ENCODE results near the gene H19.

Gene H19

DNA sequence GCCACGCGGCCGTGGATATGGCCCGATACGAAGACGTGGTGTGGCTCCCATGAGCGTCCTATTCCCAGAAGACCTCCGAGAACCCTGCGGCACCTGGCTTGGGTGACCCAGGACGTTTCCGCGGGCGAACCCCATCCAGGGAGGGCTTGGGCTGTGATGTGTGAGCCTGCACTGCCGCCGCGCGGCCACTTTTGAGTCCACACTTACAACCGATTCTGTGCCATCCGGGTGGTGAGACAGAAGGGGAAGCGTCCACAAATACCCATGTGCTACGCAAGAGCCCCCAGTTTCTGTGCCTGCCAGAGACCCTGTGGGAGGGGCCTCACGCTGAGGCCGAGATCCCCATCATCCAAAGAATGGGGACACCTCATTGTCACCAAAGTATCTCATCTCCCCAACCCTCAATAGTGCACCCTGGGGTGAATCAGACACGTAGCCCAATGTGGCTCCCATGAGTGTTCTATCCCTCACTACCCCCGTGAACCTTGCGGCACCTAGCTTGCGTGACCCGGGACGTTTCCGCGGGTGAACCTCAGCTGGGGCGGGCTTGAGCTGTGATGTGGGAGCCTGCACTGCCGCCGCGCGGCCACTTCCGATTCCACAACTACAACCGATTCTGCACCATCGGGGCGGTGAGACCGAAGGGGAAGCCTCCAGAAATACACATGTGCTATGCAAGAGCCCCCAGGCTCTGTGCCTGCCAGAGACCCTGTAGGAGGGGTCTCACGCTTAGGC, 4.6 kb upstream of the H19 start:
- Histone ChIP-seq H3K9ac (ENCODE audit: low read length) (no peak overlapping the region), H3K4me3 (ENCODE audit: low read length) (no peak overlapping the region), H3K4me1 (ENCODE audit: control insufficient read depth, insufficient read depth, low read length) (no peaks in the 10 kb centered on the region), H3K36me3 (ENCODE audit: control insufficient read depth, insufficient read depth, low read length, severe bottlenecking) (no peaks in the 10 kb centered on the region), H3K9me3 (ENCODE audit: control insufficient read depth, low read length) (no peaks in the 10 kb centered on the region), H3K27me3 (replicated peaks; ENCODE audit: control insufficient read depth, insufficient read depth, low read length) (no peaks in the 10 kb centered on the region)
- DNase-seq (ENCODE audit: low read depth): no peak

DNA sequence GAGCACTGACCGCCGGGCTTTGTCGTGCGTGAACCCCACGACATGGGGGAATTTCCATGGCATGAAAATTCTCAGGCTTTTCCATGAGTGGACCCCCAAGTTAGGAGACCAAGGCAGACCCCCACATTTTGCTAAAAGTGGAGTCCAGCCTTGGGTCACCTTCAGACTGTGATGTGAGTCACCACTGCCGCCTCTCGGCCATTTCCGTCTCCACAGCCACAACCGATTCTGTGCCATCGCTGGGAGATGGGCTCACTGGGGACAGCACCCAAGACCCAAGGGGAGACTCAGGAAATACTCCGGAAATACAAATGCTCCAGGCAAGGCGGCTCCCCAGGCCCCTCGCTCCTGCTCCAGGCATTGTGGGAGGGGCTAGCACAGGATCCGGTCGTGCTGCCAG, 1.2 kb upstream of the H19 start:
- no peaks in the 10 kb centered on the region for H3K27me3 ChIP-seq (replicated peaks; ENCODE audit: control insufficient read depth, insufficient read depth, low read length)
- no peaks in the 10 kb centered on the region for H3K36me3 ChIP-seq (ENCODE audit: control insufficient read depth, insufficient read depth, low read length, severe bottlenecking)
- no peak for DNase-seq (ENCODE audit: low read depth)
- no peak overlapping the region for H3K9ac ChIP-seq (ENCODE audit: low read length)
- no peaks in the 10 kb centered on the region for H3K4me1 ChIP-seq (ENCODE audit: control insufficient read depth, insufficient read depth, low read length)
- H3K9me3 ChIP-seq (ENCODE audit: control insufficient read depth, low read length): no peaks in the 10 kb centered on the region
- H3K4me3 ChIP-seq (ENCODE audit: low read length): no peak overlapping the region

DNA sequence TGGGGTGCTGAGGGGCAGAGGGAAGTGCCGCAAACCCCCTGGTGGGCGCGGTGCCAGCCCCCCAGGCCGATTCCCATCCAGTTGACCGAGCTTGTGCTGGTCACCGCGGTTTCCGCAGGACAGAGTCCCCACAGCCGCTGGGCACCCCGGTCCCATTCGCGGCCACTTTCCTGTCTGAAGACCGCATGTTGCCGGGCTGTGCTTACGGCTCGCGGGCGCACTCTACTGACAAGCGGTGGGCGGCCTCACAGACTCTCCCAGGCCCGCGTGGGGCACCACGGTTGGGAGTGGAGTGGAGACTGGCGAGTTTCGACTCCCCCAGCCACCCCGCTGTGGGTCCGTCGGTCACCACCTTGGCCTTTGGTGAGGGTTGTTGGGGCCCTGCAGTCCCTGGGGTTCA, 648 bp upstream of the H19 start:
- Histone ChIP-seq H3K4me3 (ENCODE audit: low read length) (no peak overlapping the region), H3K27me3 (replicated peaks; ENCODE audit: control insufficient read depth, insufficient read depth, low read length) (no peaks in the 10 kb centered on the region), H3K36me3 (ENCODE audit: control insufficient read depth, insufficient read depth, low read length, severe bottlenecking) (no peaks in the 10 kb centered on the region), H3K9ac (ENCODE audit: low read length) (no peak overlapping the region), H3K9me3 (ENCODE audit: control insufficient read depth, low read length) (no peaks in the 10 kb centered on the region), H3K4me1 (ENCODE audit: control insufficient read depth, insufficient read depth, low read length) (no peaks in the 10 kb centered on the region)
- DNase-seq (ENCODE audit: low read depth): no peak

DNA sequence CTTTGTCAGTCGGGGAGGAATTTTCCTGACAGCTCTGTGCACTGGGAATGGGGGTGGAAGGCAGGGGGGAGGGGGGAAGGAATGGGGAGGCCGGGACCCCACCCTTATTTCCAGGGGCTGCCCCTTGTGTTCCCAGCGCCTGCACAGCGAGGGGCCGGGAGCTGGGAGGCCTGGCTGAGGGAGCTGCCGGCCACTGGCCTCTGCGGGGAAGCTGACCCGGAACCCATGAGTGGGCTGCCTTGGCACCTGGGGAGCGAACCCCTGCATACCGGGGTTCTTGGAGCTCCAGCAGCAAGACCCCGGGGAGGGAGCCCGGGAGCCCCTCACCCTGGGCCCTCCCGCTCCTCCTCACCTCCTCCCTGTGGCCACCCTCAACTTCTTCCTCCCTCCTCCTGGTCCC, 3.5 kb downstream of the H19 start:
- Histone ChIP-seq H3K9ac (ENCODE audit: low read length) (no peak overlapping the region), H3K27me3 (replicated peaks; ENCODE audit: control insufficient read depth, insufficient read depth, low read length) (no peaks in the 10 kb centered on the region), H3K36me3 (ENCODE audit: control insufficient read depth, insufficient read depth, low read length, severe bottlenecking) (no peaks in the 10 kb centered on the region), H3K4me1 (ENCODE audit: control insufficient read depth, insufficient read depth, low read length) (no peaks in the 10 kb centered on the region), H3K4me3 (ENCODE audit: low read length) (no peak overlapping the region), H3K9me3 (ENCODE audit: control insufficient read depth, low read length) (no peaks in the 10 kb centered on the region)
- DNase-seq (ENCODE audit: low read depth): no peak

DNA sequence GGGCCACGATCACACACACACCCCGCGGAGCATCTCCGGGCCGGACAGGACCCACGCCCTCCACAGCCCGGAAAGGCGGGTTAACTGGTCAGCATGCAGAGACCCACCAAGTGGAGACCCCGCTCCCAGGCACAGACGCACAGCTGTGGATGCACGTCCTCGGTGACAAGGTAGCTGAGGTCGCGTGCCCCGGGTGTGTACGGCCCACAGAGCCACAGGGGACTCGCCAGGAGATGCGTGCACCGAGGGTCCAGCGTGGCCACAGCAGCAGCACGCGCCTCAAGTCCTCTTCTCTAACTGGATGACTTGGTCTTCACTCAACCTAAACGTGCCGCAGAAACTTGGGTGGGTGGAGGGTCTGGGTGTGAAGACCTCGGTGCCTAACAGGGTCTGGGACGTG, 5.5 kb downstream of the H19 start:
- Histone ChIP-seq H3K4me3 (ENCODE audit: low read length) (no peak overlapping the region), H3K27me3 (replicated peaks; ENCODE audit: control insufficient read depth, insufficient read depth, low read length) (no peaks in the 10 kb centered on the region), H3K9ac (ENCODE audit: low read length) (no peak overlapping the region), H3K36me3 (ENCODE audit: control insufficient read depth, insufficient read depth, low read length, severe bottlenecking) (no peaks in the 10 kb centered on the region), H3K9me3 (ENCODE audit: control insufficient read depth, low read length) (no peaks in the 10 kb centered on the region), H3K4me1 (ENCODE audit: control insufficient read depth, insufficient read depth, low read length) (no peaks in the 10 kb centered on the region)
- no peak for DNase-seq (ENCODE audit: low read depth)

DNA sequence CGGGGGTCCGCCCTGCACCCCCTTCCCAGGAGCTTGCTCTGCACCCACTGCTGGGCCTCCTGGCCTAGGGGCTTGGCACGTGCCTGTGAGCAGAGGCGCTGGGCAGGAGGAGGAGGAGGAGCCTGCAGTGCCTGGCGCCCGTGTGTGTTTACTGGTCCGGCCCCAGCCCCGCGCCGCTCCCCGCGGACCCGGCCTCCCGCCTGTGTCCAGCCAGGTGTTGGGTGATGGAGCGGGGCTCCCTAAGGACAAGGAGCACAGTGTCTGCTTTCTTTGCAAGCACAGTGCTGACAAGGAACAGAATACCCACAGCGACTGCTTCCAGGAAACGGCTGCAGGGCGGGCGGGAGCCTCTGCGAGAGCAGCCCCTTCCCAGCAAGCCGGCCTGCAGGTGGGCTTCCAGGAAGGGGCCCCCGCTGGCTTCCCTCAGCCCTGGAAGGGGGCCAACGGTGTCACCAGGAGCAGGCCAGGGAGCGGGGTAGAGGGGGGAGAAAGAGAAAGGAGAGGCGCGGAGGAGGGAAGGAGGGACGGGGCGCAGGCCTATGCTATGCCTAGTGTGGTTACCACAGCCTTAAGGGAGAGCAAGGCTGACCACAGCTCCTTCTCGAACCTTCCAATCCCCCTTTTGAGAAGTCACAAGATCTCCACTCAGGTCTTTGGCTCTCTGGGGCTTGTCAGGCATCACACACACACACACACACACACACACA, 6.6 kb downstream of the H19 start:
- no peaks in the 10 kb centered on the region for H3K27me3 ChIP-seq (replicated peaks; ENCODE audit: control insufficient read depth, insufficient read depth, low read length)
- no peak for DNase-seq (ENCODE audit: low read depth)
- no peak overlapping the region for H3K9ac ChIP-seq (ENCODE audit: low read length)
- no peaks in the 10 kb centered on the region for H3K4me1 ChIP-seq (ENCODE audit: control insufficient read depth, insufficient read depth, low read length)
- H3K4me3 ChIP-seq (ENCODE audit: low read length): no peak overlapping the region
- H3K9me3 ChIP-seq (ENCODE audit: control insufficient read depth, low read length): no peaks in the 10 kb centered on the region
- no peaks in the 10 kb centered on the region for H3K36me3 ChIP-seq (ENCODE audit: control insufficient read depth, insufficient read depth, low read length, severe bottlenecking)

DNA sequence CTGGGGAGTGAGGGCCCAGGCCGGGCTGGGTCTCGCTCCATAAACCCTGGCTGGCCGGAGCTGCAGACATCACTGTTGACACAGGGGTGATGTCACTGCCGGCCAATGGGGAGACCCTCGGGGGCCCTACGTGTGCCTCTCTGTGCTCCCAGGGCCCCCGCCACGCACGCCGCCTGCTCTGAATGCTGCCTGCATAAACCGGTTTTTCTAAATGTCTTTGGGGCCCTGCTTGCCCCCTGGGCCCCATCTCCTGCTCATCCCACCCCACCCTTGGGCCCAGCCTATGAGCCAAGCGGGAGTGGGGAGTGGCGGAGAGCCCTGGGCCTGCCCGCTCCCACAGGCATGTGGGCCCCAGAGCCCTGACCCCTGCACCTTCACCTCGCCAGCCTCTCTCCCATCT, 7.7 kb downstream of the H19 start:
- Histone ChIP-seq H3K9me3 (ENCODE audit: control insufficient read depth, low read length) (no peaks in the 10 kb centered on the region), H3K36me3 (ENCODE audit: control insufficient read depth, insufficient read depth, low read length, severe bottlenecking) (no peaks in the 10 kb centered on the region), H3K9ac (ENCODE audit: low read length) (no peak overlapping the region), H3K4me1 (ENCODE audit: control insufficient read depth, insufficient read depth, low read length) (no peaks in the 10 kb centered on the region), H3K4me3 (ENCODE audit: low read length) (no peak overlapping the region), H3K27me3 (replicated peaks; ENCODE audit: control insufficient read depth, insufficient read depth, low read length) (no peaks in the 10 kb centered on the region)
- DNase-seq (ENCODE audit: low read depth): no peak

DNA sequence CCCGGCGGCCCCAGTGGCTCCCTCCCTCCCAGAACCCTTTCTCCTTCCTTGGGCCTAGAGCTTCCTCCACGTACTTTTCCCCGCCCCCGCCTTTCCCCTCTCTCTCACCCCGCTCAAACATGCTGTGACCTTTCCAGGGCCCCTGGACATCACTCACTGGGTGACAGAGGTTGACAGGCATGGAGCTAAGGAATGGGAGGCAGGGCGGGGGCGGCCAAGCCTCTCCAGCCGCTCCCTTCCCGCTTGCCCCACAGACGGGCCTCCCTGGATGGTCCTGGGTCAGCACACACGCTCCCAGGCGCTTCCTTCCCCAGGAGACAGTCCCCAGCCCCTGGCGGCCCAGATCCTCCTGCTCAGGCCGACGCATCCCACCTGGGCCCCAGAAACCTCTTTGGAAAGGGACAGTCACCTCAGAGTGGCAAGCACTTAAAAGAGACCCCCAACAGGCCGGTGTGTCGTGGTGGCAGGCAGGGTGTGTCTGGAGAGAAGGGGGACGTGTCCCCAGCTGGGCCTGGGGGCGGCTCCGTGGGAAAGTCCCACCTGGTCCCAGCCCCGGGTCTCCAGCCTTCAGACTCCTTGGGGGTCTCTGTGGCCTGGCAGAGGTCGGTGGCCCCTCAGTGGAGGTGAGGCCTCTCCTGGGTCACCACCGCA, 8.8 kb downstream of the H19 start:
- Histone ChIP-seq H3K9ac (ENCODE audit: low read length) (no peak overlapping the region), H3K4me1 (ENCODE audit: control insufficient read depth, insufficient read depth, low read length) (no peaks in the 10 kb centered on the region), H3K9me3 (ENCODE audit: control insufficient read depth, low read length) (no peaks in the 10 kb centered on the region), H3K36me3 (ENCODE audit: control insufficient read depth, insufficient read depth, low read length, severe bottlenecking) (no peaks in the 10 kb centered on the region), H3K4me3 (ENCODE audit: low read length) (no peak overlapping the region), H3K27me3 (replicated peaks; ENCODE audit: control insufficient read depth, insufficient read depth, low read length) (no peaks in the 10 kb centered on the region)
- no peak for DNase-seq (ENCODE audit: low read depth)

DNA sequence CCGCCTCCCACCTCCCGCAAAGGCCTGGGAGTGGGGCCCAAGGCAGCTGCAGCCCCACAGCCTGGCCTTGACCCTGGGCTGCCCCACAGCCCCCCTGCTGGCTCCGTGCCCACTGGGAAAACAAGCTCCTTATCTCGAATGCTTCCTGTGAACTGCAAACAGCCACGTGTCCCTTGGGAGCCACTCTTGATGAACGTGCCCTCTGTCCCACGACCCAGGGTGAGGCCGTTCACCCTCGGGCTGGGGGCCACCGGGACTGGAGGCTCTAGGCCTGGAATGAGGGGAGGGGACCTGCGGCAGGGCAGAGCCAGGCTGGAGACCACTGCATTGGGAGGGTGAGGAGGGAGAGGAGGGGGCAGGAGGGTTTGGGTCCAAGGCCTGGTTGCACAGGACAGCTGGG, 9.5 kb downstream of the H19 start:
- Histone ChIP-seq H3K9me3 (ENCODE audit: control insufficient read depth, low read length) (no peaks in the 10 kb centered on the region), H3K27me3 (replicated peaks; ENCODE audit: control insufficient read depth, insufficient read depth, low read length) (no peaks in the 10 kb centered on the region), H3K4me1 (ENCODE audit: control insufficient read depth, insufficient read depth, low read length) (no peaks in the 10 kb centered on the region), H3K9ac (ENCODE audit: low read length) (no peak overlapping the region), H3K36me3 (ENCODE audit: control insufficient read depth, insufficient read depth, low read length, severe bottlenecking) (no peaks in the 10 kb centered on the region), H3K4me3 (ENCODE audit: low read length) (no peak overlapping the region)
- DNase-seq (ENCODE audit: low read depth): no peak

DNA sequence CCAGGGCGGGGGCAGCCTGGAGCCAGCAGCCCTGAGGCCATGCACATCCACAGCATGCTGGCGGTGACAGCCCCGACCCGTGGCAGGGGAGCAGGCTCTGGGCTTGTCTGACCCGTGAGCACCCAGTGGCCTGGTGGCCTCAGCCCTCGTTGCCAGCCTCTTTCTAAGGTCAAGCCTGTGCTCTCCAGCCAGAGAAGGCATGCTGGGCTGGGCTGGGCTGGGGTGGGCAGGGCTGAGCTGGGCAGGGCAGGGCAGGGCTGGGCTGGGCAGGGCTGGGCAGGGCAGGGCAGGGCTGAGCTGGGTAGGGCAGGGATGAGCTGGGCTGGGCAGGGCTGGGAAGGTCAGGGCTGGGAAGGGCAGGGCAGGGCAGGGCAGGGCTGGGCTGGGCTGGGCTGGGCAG, 10.6 kb downstream of the H19 start:
- Histone ChIP-seq H3K4me1 (ENCODE audit: control insufficient read depth, insufficient read depth, low read length) (no peaks in the 10 kb centered on the region), H3K4me3 (ENCODE audit: low read length) (no peak overlapping the region), H3K9me3 (ENCODE audit: control insufficient read depth, low read length) (no peaks in the 10 kb centered on the region), H3K27me3 (replicated peaks; ENCODE audit: control insufficient read depth, insufficient read depth, low read length) (no peaks in the 10 kb centered on the region), H3K9ac (ENCODE audit: low read length) (no peak overlapping the region), H3K36me3 (ENCODE audit: control insufficient read depth, insufficient read depth, low read length, severe bottlenecking) (no peaks in the 10 kb centered on the region)
- no peak for DNase-seq (ENCODE audit: low read depth)

DNA sequence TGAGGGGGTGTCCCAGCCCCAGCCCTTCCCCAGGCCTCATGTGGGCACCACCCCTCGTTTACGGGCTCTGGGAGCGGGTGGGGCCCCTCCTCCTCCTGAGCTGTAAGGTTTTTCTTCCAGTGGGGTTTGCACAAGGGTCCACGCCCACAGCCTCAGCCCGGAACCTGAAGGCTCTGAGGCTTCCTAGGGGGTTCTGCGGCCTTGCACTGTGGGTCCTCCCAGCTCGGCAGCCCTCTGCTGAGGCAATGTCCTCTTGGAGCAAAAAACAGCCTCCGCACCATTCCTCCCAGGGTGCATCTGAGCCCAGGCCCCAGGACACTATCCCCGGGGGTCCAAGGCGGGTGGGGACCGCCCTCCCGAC, 14.1 kb downstream of the H19 start:
- no peak overlapping the region for H3K4me3 ChIP-seq (ENCODE audit: low read length)
- no peak for DNase-seq (ENCODE audit: low read depth)

More for the DNA sequence above, 14.1 kb downstream of the H19 start:
- Histone ChIP-seq H3K27me3 (replicated peaks; ENCODE audit: control insufficient read depth, insufficient read depth, low read length) (no peaks in the 10 kb centered on the region), H3K9ac (ENCODE audit: low read length) (no peak overlapping the region), H3K9me3 (ENCODE audit: control insufficient read depth, low read length) (no peaks in the 10 kb centered on the region), H3K36me3 (ENCODE audit: control insufficient read depth, insufficient read depth, low read length, severe bottlenecking) (no peaks in the 10 kb centered on the region), H3K4me1 (ENCODE audit: control insufficient read depth, insufficient read depth, low read length) (no peaks in the 10 kb centered on the region)

Measured in adipocyte (in vitro differentiated cells).